Measurements from ENCODE around the gene PTGDS. TPM values are rescaled to one million over a fixed set of nuclear protein-coding genes. Genes with fewer than 3 reads are reported as not detected.

PTGDS gene
- total and polyA plus RNA-seq, 10 donors, result 134 to 1,396 (median 412) TPM

- intact Hi-C loops (cut with DNase I; ENCODE audit: low total_unique reads), result loop anchor here (10.0 kb wide), 3 partner anchors 65 to 105 kb away; partner anchors contain the start of genes AJM1, FUT7, PHPT1 and TRAF2
- Histone ChIP-seq H3K36me3 (no peaks in the 10 kb centered on the region), H3K9me3 (no peaks in the 10 kb centered on the region), H3K27me3 (replicated peaks in 1 of 7) (no peaks in the 10 kb centered on the region), H3K27ac (peak overlapping the region; percentile 79 to 94 (median 86)), H3K4me3 (peak overlapping the region; percentile 54 to 88 (median 72)), H3K4me1 (peaks cover 18 to 85% (median 50%) of the 10 kb centered on the region in 6 donors)
- TF ChIP-seq POLR2AphosphoS5 (IDR thresholded peaks at IDR 0.05), result peak; percentile 95 to 96 (median 96)
- peak in 10 of 11 experiments; percentile 16 to 67 (median 43) for TF ChIP-seq CTCF (IDR thresholded peaks at IDR 0.05 in 8 of 11, conservative IDR thresholded peaks at IDR 0.05 in 3 of 11)
- peak in 2 of 3 donors; percentile 12 to 80 for TF ChIP-seq POLR2A (IDR thresholded peaks at IDR 0.05)
- WGBS, 5 donors, result 2 to 9% (median 5%) methylated on average over 27 to 63 of the region's 63 CpGs
- DNase-seq, result peak; percentile 98
Observed at GRCh38 chr9:136949817-136950655, 27.3 kb upstream of the PTGDS start.

- no peak for DNase-seq
- H3K9me3 ChIP-seq, result no peaks in the 10 kb centered on the region
- peak overlapping the region in 7 of 8 donors; percentile 83 to 94 (median 87) for H3K27ac ChIP-seq
- peak overlapping the region; percentile 54 to 88 (median 72) for H3K4me3 ChIP-seq
- intact Hi-C loops (cut with DNase I; ENCODE audit: low total_unique reads), result no loop called here
- no peaks in the 10 kb centered on the region for H3K36me3 ChIP-seq
- WGBS, 5 donors, result 54 to 71% (median 64%) methylated on average over 6 to 9 of the region's 9 CpGs
- H3K27me3 ChIP-seq (replicated peaks in 1 of 7), result no peaks in the 10 kb centered on the region
- peaks cover 18 to 78% (median 46%) of the 10 kb centered on the region in 6 donors for H3K4me1 ChIP-seq
- TF ChIP-seq CTCF (IDR thresholded peaks at IDR 0.05 in 8 of 11, conservative IDR thresholded peaks at IDR 0.05 in 3 of 11) (no peak), POLR2A (IDR thresholded peaks at IDR 0.05) (no peak), POLR2AphosphoS5 (IDR thresholded peaks at IDR 0.05) (no peak)
Observed at GRCh38 chr9:136950656-136951276, 26.5 kb upstream of the PTGDS start.

- DNase-seq, result peak; percentile 77
- intact Hi-C loops (cut with DNase I; ENCODE audit: low total_unique reads), result no loop called here
- H3K9me3 ChIP-seq, result no peaks in the 10 kb centered on the region
- WGBS, 5 donors, result 70 to 92% (median 82%) methylated on average over 6 to 14 of the region's 14 CpGs
- peak within 1 kb of the TSS in 7 of 8 donors; percentile 13 to 94 (median 87) for H3K27ac ChIP-seq
- peaks cover 18 to 71% (median 44%) of the 10 kb centered on the region in 6 donors for H3K4me1 ChIP-seq
- H3K4me3 ChIP-seq, result peak within 1 kb of the TSS in 3 of 8 donors; percentile 1 to 45 (median 34)
- TF ChIP-seq CTCF (IDR thresholded peaks at IDR 0.05 in 8 of 11, conservative IDR thresholded peaks at IDR 0.05 in 3 of 11), result no peak
- no peak for TF ChIP-seq POLR2AphosphoS5 (IDR thresholded peaks at IDR 0.05)
- TF ChIP-seq POLR2A (IDR thresholded peaks at IDR 0.05), result no peak
- no peaks in the 10 kb centered on the region for H3K27me3 ChIP-seq (replicated peaks in 1 of 7)
- no peaks in the 10 kb centered on the region for H3K36me3 ChIP-seq
Observed at GRCh38 chr9:136951541-136952320, 25.6 kb upstream of the PTGDS start, which contains the start of gene LCN12. LCN12 (plus strand) TSS chr9:136952273; CDS start chr9:136952328, 55 bp downstream.
